ENCODE data around the gene ATP10B.

ATP10B gene

DNA sequence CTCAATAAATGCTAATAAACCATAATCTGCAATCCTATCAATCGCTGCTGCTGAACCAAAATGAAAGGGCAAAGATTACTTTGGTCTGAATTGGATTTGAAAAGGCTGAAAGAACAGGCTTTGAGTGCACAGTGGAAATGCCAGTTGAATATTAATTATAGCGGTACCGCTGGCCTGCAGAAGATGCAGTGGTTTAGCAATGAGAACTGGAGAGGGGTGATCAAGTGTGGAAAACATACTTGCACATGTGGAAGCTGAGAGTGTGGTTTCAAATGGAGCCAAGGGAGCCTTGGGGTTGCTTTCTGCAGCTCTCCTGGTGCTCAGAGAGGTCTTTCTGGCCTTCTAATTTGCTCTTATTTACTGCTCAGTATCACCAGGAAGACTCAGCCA is 296.4 kb downstream of the ATP10B start:
- H3K27ac ChIP-seq (ENCODE audit: extremely low read depth, low read depth, low read length): no peak overlapping the region
- no peaks in the 10 kb centered on the region for H3K4me1 ChIP-seq (ENCODE audit: control insufficient read depth, insufficient read depth, low read length)
- ChIA-PET POLR2A (no interaction called here), CTCF (no interaction called here)
- no peak for TF ChIP-seq ZNF202 (tag by site-specific recombination; IDR thresholded peaks at IDR 0.05; ENCODE audit: borderline replicate concordance)
- TF ChIP-seq ZNF362 (tag by site-specific recombination; IDR thresholded peaks at IDR 0.05): no peak
- TF ChIP-seq ZNF175 (tag by site-specific recombination; IDR thresholded peaks at IDR 0.05): no peak
- TF ChIP-seq REST (tag by site-specific recombination; IDR thresholded peaks at IDR 0.05): no peak
- no peak for TF ChIP-seq ZNF518A (tag by site-specific recombination; conservative IDR thresholded peaks at IDR 0.05; ENCODE audit: low read depth)
- no peak for TF ChIP-seq SALL2 (tag by site-specific recombination; IDR thresholded peaks at IDR 0.05; ENCODE audit: borderline replicate concordance)
- no peak for TF ChIP-seq ZNF624 (tag by site-specific recombination; IDR thresholded peaks at IDR 0.05)
- TF ChIP-seq ZNF324 (tag by site-specific recombination; IDR thresholded peaks at IDR 0.05): no peak
- TF ChIP-seq ZBTB8A (tag by site-specific recombination; IDR thresholded peaks at IDR 0.05): no peak
- TF ChIP-seq ZNF843 (tag by site-specific recombination; IDR thresholded peaks at IDR 0.05): no peak
- TF ChIP-seq MYNN (tag by site-specific recombination; IDR thresholded peaks at IDR 0.05; ENCODE audit: borderline replicate concordance): no peak
- TF ChIP-seq YY1 (tag by site-specific recombination; IDR thresholded peaks at IDR 0.05): no peak
- H3K36me3 ChIP-seq (ENCODE audit: control insufficient read depth in 2 of 2, insufficient read depth in 1 of 2, low read length in 2 of 2): no peaks in the 10 kb centered on the region
- no peaks in the 10 kb centered on the region for H3K9me3 ChIP-seq (ENCODE audit: control insufficient read depth, insufficient read depth, low read depth, low read length)
- no peak overlapping the region for H3K4me3 ChIP-seq (ENCODE audit: low read depth, low read length)

DNA sequence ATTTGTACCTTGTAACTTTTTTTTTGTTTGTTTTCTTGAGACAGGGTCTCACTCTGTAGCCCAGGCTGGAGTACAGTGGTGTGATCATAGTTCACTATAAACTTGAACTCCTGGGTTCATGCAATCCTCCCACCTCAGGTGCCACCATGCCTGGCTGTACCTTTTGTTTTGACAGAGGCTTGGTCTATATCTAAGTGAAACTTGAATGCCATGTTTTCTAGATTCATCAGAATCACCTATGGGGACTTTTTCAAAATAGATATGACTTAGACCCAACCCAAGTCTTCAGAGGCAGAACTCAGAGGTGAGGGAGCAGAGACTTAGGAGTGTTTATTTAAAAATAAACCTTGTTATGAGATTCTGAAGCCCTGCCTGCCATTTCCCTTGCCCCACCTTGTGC is 301.9 kb downstream of the ATP10B start:
- ChIA-PET CTCF (interaction anchor here (0.7 kb wide), 1 partner anchor 40 kb away, joined by 3 read pairs; no protein-coding TSS in a partner anchor), POLR2A (no interaction called here)
- no peaks in the 10 kb centered on the region for H3K4me1 ChIP-seq (ENCODE audit: control insufficient read depth, insufficient read depth, low read length)
- no peak overlapping the region for H3K4me3 ChIP-seq (ENCODE audit: low read depth, low read length)
- H3K36me3 ChIP-seq (ENCODE audit: control insufficient read depth in 2 of 2, insufficient read depth in 1 of 2, low read length in 2 of 2): no peaks in the 10 kb centered on the region
- no peak overlapping the region for H3K27ac ChIP-seq (ENCODE audit: extremely low read depth, low read depth, low read length)
- no peaks in the 10 kb centered on the region for H3K9me3 ChIP-seq (ENCODE audit: control insufficient read depth, insufficient read depth, low read depth, low read length)
- TF ChIP-seq ZNF473 (tag by site-specific recombination; IDR thresholded peaks at IDR 0.05) (no peak), PRDM1 (tag by site-specific recombination; IDR thresholded peaks at IDR 0.05) (no peak), ZNF292 (tag by site-specific recombination; IDR thresholded peaks at IDR 0.05; ENCODE audit: borderline replicate concordance, low read depth) (no peak), TCF7L2 (IDR thresholded peaks at IDR 0.05; ENCODE audit: borderline replicate concordance, low read depth, low read length) (no peak), ZNF426 (tag by site-specific recombination; IDR thresholded peaks at IDR 0.05) (no peak), EGR2 (tag by site-specific recombination; IDR thresholded peaks at IDR 0.05; ENCODE audit: low read depth) (no peak), ZBTB8A (tag by site-specific recombination; IDR thresholded peaks at IDR 0.05) (no peak), ZNF560 (tag by site-specific recombination; IDR thresholded peaks at IDR 0.05; ENCODE audit: borderline replicate concordance) (no peak), ZNF510 (tag by site-specific recombination; IDR thresholded peaks at IDR 0.05; ENCODE audit: insufficient replicate concordance) (no peak), KLF10 (tag by site-specific recombination; IDR thresholded peaks at IDR 0.05) (no peak)
- TF ChIP-seq, protein P1, sequence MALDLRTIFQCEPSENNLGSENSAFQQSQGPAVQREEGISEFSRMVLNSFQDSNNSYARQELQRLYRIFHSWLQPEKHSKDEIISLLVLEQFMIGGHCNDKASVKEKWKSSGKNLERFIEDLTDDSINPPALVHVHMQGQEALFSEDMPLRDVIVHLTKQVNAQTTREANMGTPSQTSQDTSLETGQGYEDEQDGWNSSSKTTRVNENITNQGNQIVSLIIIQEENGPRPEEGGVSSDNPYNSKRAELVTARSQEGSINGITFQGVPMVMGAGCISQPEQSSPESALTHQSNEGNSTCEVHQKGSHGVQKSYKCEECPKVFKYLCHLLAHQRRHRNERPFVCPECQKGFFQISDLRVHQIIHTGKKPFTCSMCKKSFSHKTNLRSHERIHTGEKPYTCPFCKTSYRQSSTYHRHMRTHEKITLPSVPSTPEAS (tag by site-specific recombination; IDR thresholded peaks at IDR 0.05): no peak

All from HEK293 (cell line).